Lung (tissue), 12 donors: ENCODE results near the gene GABRP. TPM values are rescaled to one million over a fixed set of nuclear protein-coding genes. Genes with fewer than 3 reads are reported as not detected.
A peak's percentile ranks its signal among the peaks of the same experiment; 100 is the strongest.

Source experiments
- ATAC-seq: fragments of 200-7000 bp; cut with Tn5 transposase; one replicate; pipeline ENCODE4 v1.9.1; 2020; ENCODE audit warnings: moderate number of reproducible peaks; ENCODE audit not compliant: insufficient read depth, low FRiP score
- DNase-seq, 3 donors: peaks; one replicate each; pipeline ENCODE4 v3.0.0-alpha.2; 2013 to 2017
- H3K27ac ChIP-seq, 2 donors: one replicate each; pipeline ENCODE4 v1.5.1; 2013; ENCODE audit warnings: mild to moderate bottlenecking in 2 of 2, moderate library complexity in 2 of 2, control low read depth in 1 of 2, inconsistent platforms in 1 of 2, low read depth in 1 of 2, low read length in 1 of 2
- H3K27me3 ChIP-seq, 3 donors: one replicate each; pipeline ENCODE4 v1.5.1; 2013; ENCODE audit warnings: low read length in 2 of 3; ENCODE audit not compliant: control insufficient read depth in 3 of 3, insufficient read depth in 3 of 3
- H3K36me3 ChIP-seq, 4 donors: one replicate each; pipeline ENCODE4 v1.5.1; 2013; ENCODE audit warnings: low read length in 4 of 4, mild to moderate bottlenecking in 1 of 4, moderate library complexity in 1 of 4; ENCODE audit not compliant: control insufficient read depth in 4 of 4, insufficient read depth in 4 of 4
- H3K4me1 ChIP-seq, 5 donors: one replicate each; pipeline ENCODE4 v1.5.1; 2013; ENCODE audit warnings: low read length in 5 of 5, mild to moderate bottlenecking in 2 of 5, moderate library complexity in 1 of 5; ENCODE audit not compliant: control insufficient read depth in 5 of 5, insufficient read depth in 5 of 5
- H3K4me3 ChIP-seq: one replicate; pipeline ENCODE4 v1.5.1; 2013; ENCODE audit warnings: mild to moderate bottlenecking, control low read depth, moderate library complexity
- H3K9ac ChIP-seq, 2 donors: one replicate each; pipeline ENCODE4 v1.5.1; 2013; ENCODE audit warnings: low read length in 2 of 2, control low read depth in 1 of 2; ENCODE audit not compliant: insufficient read depth in 1 of 2
- H3K9me3 ChIP-seq, 4 donors: one replicate each; pipeline ENCODE4 v1.5.1; 2013; ENCODE audit warnings: low read length in 3 of 4, mild to moderate bottlenecking in 1 of 4, moderate library complexity in 1 of 4; ENCODE audit not compliant: control insufficient read depth in 4 of 4, insufficient read depth in 3 of 4
- WGBS, 2 donors: extraction: QIAGEN DNeasy Blood & Tissue Kit; methylation state at CpG; one replicate each; pipeline ENCODE4 v1.1.7; 2013; 5-methylcytosine and 5-hydroxymethylcytosine counted together
- polyA plus RNA-seq, 2 donors: library from polyadenylated mRNA; stranded (reverse); fragments of 200-250 nt; gene quantifications; one replicate each; pipeline ENCODE4 v1.2.1, GENCODE V29; 2013
- total RNA-seq, 2 donors: library from RNA; depleted of rRNA in 1 of 2; stranded (reverse); fragments of >200 nt in 1 of 2; gene quantifications; one replicate each; pipeline ENCODE4 v1.2.1, GENCODE V29; 2014 to 2021
- TF ChIP-seq, protein P1 (sequence below): IDR thresholded peaks from 2 replicates; pipeline ENCODE4 v1.5.1; 2012; ENCODE audit warnings: mild to moderate bottlenecking; ENCODE audit errors: control extremely low read depth, extremely low read depth
- donor health status: control.
- donor health status: control.
- donor health status: Bipolar disorder and iron deficiency.
- donor health status: healthy.
- donor health status: DM: yes; HTN: yes; CAD: no.

The GABRP gene
- total and polyA plus RNA-seq, 4 donors: 0.26 to 1.5 (median 0.75) TPM

DNA sequence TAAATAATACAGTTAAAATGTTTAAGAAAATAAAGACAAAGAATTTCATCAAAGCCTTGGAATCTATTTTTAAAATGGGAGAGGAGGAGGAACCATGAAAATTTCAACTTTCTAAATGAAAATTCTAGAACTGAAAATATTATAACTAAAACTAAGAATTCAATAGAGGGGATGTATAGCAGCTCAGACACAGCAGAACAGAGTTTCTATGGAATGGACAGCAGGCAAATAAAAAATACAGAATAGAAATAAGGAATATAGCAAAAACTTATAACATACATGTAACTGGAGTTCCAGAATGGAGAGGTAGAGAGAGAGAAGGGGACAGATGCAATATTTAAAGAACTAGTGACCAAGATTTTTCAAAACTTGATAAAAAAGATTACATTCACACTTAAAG is 76.9 kb downstream of the GABRP start:
- H3K27ac ChIP-seq: no peak overlapping the region
- peaks cover 0 to 5% (median 5%) of the 10 kb centered on the region in 4 donors for H3K9me3 ChIP-seq
- ATAC-seq: no peak
- peak in 1 of 3 donors; percentile 1 for DNase-seq
- no peaks in the 10 kb centered on the region for H3K36me3 ChIP-seq
- H3K4me3 ChIP-seq: no peak overlapping the region
- TF ChIP-seq, protein P1, sequence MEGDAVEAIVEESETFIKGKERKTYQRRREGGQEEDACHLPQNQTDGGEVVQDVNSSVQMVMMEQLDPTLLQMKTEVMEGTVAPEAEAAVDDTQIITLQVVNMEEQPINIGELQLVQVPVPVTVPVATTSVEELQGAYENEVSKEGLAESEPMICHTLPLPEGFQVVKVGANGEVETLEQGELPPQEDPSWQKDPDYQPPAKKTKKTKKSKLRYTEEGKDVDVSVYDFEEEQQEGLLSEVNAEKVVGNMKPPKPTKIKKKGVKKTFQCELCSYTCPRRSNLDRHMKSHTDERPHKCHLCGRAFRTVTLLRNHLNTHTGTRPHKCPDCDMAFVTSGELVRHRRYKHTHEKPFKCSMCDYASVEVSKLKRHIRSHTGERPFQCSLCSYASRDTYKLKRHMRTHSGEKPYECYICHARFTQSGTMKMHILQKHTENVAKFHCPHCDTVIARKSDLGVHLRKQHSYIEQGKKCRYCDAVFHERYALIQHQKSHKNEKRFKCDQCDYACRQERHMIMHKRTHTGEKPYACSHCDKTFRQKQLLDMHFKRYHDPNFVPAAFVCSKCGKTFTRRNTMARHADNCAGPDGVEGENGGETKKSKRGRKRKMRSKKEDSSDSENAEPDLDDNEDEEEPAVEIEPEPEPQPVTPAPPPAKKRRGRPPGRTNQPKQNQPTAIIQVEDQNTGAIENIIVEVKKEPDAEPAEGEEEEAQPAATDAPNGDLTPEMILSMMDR: no peak
- peaks cover 0 to 7% (median 5%) of the 10 kb centered on the region in 5 donors for H3K4me1 ChIP-seq
- no peak overlapping the region for H3K9ac ChIP-seq
- H3K27me3 ChIP-seq: no peaks in the 10 kb centered on the region

DNA sequence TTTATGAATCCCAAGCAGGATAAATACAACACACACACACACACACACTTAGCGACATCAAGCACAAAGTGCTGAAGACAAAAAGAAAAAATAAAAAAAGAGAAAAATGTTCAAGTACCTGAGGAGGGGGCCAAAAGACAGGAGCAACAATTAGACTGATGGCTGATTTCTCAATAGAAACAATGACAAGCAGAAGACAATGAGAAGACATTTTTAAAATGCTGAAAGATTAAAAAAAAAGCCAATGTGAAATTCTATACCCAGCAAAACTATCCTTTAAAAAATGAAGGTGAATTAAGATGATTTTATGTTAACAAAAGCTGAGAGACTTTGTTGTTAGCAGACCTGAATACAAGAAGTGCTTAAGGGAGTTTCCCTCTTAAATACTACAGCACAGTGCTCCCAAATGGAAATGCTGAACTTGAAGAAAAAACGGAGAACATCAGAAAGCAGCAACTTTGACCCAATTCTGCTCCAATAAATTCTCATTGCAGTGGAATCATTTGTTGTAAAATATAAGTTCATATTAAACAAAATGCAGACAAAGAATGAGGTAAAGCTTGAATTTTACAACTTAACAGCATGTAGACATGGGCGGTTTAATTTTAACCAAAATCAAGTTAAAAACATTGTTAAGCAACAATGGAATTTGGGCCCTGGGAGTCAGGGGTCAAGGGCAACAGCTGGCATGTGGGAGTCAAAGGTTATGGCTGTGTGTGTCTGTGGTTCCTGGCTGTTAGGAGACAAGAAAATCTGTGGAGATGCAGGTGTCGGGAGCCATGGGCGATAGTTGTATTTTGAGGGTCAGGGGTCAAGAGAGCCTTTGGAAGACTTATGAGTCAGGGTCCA is 77.5 kb downstream of the GABRP start:
- Histone ChIP-seq H3K36me3 (no peaks in the 10 kb centered on the region), H3K9me3 (peaks cover 0 to 5% (median 5%) of the 10 kb centered on the region in 4 donors), H3K27me3 (no peaks in the 10 kb centered on the region), H3K4me3 (no peak overlapping the region), H3K27ac (no peak overlapping the region), H3K9ac (no peak overlapping the region), H3K4me1 (peaks cover 0 to 7% (median 5%) of the 10 kb centered on the region in 5 donors)
- ATAC-seq (no peak), DNase-seq (peak in 2 of 3 donors; percentile 13 to 27)
- 94 to 95% methylated on average over 5 of the region's 5 CpGs for WGBS, 2 donors
- TF ChIP-seq, protein P1: no peak

DNA sequence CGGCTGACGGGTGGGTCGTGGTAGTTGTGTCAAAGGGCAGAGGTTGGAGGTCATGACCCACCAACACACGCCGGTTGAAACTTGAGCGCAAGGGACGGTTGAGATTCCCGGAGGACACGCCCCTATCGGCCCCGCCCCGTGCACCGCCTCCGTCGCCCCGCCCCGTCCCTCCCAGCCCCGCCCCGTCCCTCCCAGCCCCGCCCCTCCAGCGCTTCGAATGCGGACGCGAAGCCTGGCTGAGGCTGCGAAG is 78.1 kb downstream of the GABRP start:
- Histone ChIP-seq H3K9ac (no peak overlapping the region), H3K9me3 (peaks cover 0 to 5% (median 5%) of the 10 kb centered on the region in 4 donors), H3K4me3 (peak overlapping the region; percentile 81), H3K27me3 (no peaks in the 10 kb centered on the region), H3K4me1 (peaks cover 0 to 7% (median 5%) of the 10 kb centered on the region in 5 donors), H3K36me3 (no peaks in the 10 kb centered on the region), H3K27ac (no peak overlapping the region)
- no peak for ATAC-seq
- TF ChIP-seq, protein P1: no peak
- 13 to 19% methylated on average over 17 to 26 of the region's 26 CpGs for WGBS, 2 donors
- no peak for DNase-seq
